HG03066 (cell line): ENCODE measurements around the gene CAPN5.

ENCODE experiments used
- ATAC-seq: cut with Tn5 transposase; IDR thresholded peaks from one replicate; pipeline ENCODE4 v1.9.1; 2021; ENCODE audit warnings: low read depth; ENCODE audit not compliant: unreplicated experiment

CAPN5 gene

GRCh38 chr11:77159937-77160495 is 93.2 kb downstream of the CAPN5 start:
- ATAC-seq: no peak

- ATAC-seq: no peak
Observed at GRCh38 chr11:77163271-77163670, 96.5 kb downstream of the CAPN5 start.

- no peak for ATAC-seq
Observed at GRCh38 chr11:77165066-77165465, 98.3 kb downstream of the CAPN5 start.

- ATAC-seq: no peak
Observed at GRCh38 chr11:77166021-77166420, 99.2 kb downstream of the CAPN5 start.

GRCh38 chr11:77167111-77167626 is 100.4 kb downstream of the CAPN5 start:
- no peak for ATAC-seq

GRCh38 chr11:77167791-77168190 is 101.0 kb downstream of the CAPN5 start:
- no peak for ATAC-seq

- no peak for ATAC-seq
Observed at GRCh38 chr11:77170107-77170506, 103.3 kb downstream of the CAPN5 start.

- ATAC-seq: no peak
Observed at GRCh38 chr11:77171254-77171653, 104.5 kb downstream of the CAPN5 start.

- no peak for ATAC-seq
Observed at GRCh38 chr11:77171885-77172665, 105.3 kb downstream of the CAPN5 start.

GRCh38 chr11:77172666-77172982 is 105.9 kb downstream of the CAPN5 start:
- no peak for ATAC-seq

- ATAC-seq: no peak
Observed at GRCh38 chr11:77173494-77173893, 106.7 kb downstream of the CAPN5 start.

- ATAC-seq: no peak
Observed at GRCh38 chr11:77174559-77174958, 107.8 kb downstream of the CAPN5 start.

- ATAC-seq: no peak
Observed at GRCh38 chr11:77175021-77175842, 108.5 kb downstream of the CAPN5 start.
